Muscle of back (tissue), 11 donors: ENCODE results near the gene SMARCC1. TPM values are rescaled to one million over a fixed set of nuclear protein-coding genes. Genes with fewer than 3 reads are reported as not detected.

Experiments used
- DNase-seq, 3 donors: peaks; one replicate each; pipeline versions ENCODE4 v3.0.0 to v3.0.0-alpha.2; 2013
- polyA plus RNA-seq, 10 donors: library from polyadenylated mRNA; unstranded; fragments of 120-200 nt; gene quantifications; one replicate each; pipeline ENCODE4 v1.2.1, GENCODE V29; 2013; ENCODE audit not compliant: insufficient read length in 10 of 10

Gene SMARCC1
- polyA plus RNA-seq, 10 donors: 46.5 to 78.4 (median 58.4) TPM

GRCh38 chr3:47590216-47590615 is 191.5 kb downstream of the SMARCC1 start:
- DNase-seq: no peak

GRCh38 chr3:47588587-47588986 is 193.1 kb downstream of the SMARCC1 start:
- DNase-seq: no peak

GRCh38 chr3:47588053-47588452 is 193.6 kb downstream of the SMARCC1 start:
- DNase-seq: no peak

GRCh38 chr3:47586746-47587145 is 194.9 kb downstream of the SMARCC1 start:
- no peak for DNase-seq

- no peak for DNase-seq
Measured at GRCh38 chr3:47583320-47584075, 198.2 kb downstream of the SMARCC1 start.

- no peak for DNase-seq
Measured at GRCh38 chr3:47581835-47582234, 199.9 kb downstream of the SMARCC1 start.

GRCh38 chr3:47581422-47581821 is 200.3 kb downstream of the SMARCC1 start:
- DNase-seq: no peak

- no peak for DNase-seq
Measured at GRCh38 chr3:47580481-47580880, 201.2 kb downstream of the SMARCC1 start.

- DNase-seq: no peak
Measured at GRCh38 chr3:47579875-47580274, 201.8 kb downstream of the SMARCC1 start.

- DNase-seq: peak in 1 of 3 donors; percentile 28
Measured at GRCh38 chr3:47578691-47579632, 202.7 kb downstream of the SMARCC1 start, which contains the start of gene CSPG5. Gene CSPG5 (minus strand): TSS chr3:47578865. CDS start chr3:47578693, 172 bp downstream.

- DNase-seq: peak in 1 of 3 donors; percentile 48
Measured at GRCh38 chr3:47578119-47578632, 203.5 kb downstream of the SMARCC1 start.

- DNase-seq: peak in 1 of 3 donors; percentile 51
Measured at GRCh38 chr3:47577583-47578118, 204.0 kb downstream of the SMARCC1 start.

GRCh38 chr3:47573190-47574172 is 208.2 kb downstream of the SMARCC1 start:
- DNase-seq: no peak

GRCh38 chr3:47571391-47572175 is 210.1 kb downstream of the SMARCC1 start:
- DNase-seq: peak in 2 of 3 donors; percentile 24 to 64

GRCh38 chr3:47568901-47569300 is 212.8 kb downstream of the SMARCC1 start:
- DNase-seq: no peak

GRCh38 chr3:47567149-47567548 is 214.5 kb downstream of the SMARCC1 start:
- no peak for DNase-seq

GRCh38 chr3:47566667-47567066 is 215.0 kb downstream of the SMARCC1 start:
- no peak for DNase-seq

- DNase-seq: no peak
Measured at GRCh38 chr3:47565734-47566550, 215.8 kb downstream of the SMARCC1 start.

GRCh38 chr3:47556351-47556750 is 225.3 kb downstream of the SMARCC1 start:
- no peak for DNase-seq
